ENCODE results near the gene ZNF777. TPM values are rescaled to one million over a fixed set of nuclear protein-coding genes. Genes with fewer than 3 reads are reported as not detected.

Gene ZNF777
- total and polyA plus RNA-seq, 9 of the 15 experiments (the other 6 are each of a cell fraction or from before 2014, with no cell fraction given) = 0.11 to 32.6 (median 9.0) TPM

DNA sequence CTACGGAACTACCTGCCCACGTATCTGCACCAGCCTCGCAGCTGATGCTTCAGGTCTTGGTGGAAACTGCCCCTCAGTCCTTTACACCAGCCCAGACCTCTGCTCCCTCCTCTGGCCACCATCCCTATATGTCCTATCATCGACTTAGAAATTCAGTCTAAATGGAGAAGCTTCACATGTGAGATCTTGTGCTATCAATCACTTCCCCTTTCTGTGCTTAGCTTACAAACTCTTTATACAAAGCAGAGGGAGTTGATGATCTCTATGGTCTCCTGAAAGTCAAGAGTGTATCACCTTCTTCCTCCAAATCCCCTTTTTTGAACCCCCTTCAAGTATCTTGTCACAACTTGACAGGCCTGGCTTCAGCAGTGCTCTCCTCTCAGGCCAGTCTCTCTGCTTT lies 30.7 kb downstream of the ZNF777 start:
- WGBS (ENCODE audit: insufficient coverage, low coverage, missing lambda C conversion rate) = 71% methylated on average over 4 of the region's 4 CpGs
- TF ChIP-seq GTF2A2 (tag; IDR thresholded peaks at IDR 0.05) (no peak), RCOR1 (IDR thresholded peaks at IDR 0.05; ENCODE audit: borderline replicate concordance in 1 of 2, low read depth in 2 of 2, low read length in 2 of 2) (no peak), SPI1 (IDR thresholded peaks at IDR 0.05; ENCODE audit: borderline replicate concordance, low read depth, low read length) (peak; percentile 91), KDM5B (IDR thresholded peaks at IDR 0.05; ENCODE audit: insufficient replicate concordance, low read depth, low read length) (peak; percentile 14), BRCA1 (IDR thresholded peaks at IDR 0.05) (no peak), BRCA1 (CRISPR knock-in tag; IDR thresholded peaks at IDR 0.05) (no peak), U2AF2 (optimal IDR thresholded peaks at IDR 0.05; ENCODE audit: low read depth, low read length) (no peak)
- in situ Hi-C loops (cut with MboI) = no loop called here

More for the DNA sequence above, 30.7 kb downstream of the ZNF777 start:
- Histone ChIP-seq H3K9ac (ENCODE audit: insufficient read depth in 1 of 2, low read depth in 2 of 2, low read length in 2 of 2) (peak overlapping the region in 1 of 2 experiments; percentile 10; a peak in 1 of 4 replicates), H3K4me1 (replicated peaks in 1 of 2; ENCODE audit: control insufficient read depth in 2 of 2, insufficient read depth in 2 of 2, low read length in 2 of 2) (no peaks in the 10 kb centered on the region; a peak in 2 of 5 replicates), H3K36me3 (ENCODE audit: control insufficient read depth, insufficient read depth, low read length) (peaks cover 41% of the 10 kb centered on the region; the same call in 2 of the 3 replicates), H3K9me1 (ENCODE audit: control insufficient read depth, insufficient read depth, low read length) (no peaks in the 10 kb centered on the region), H2AFZ (ENCODE audit: low read depth, low read length) (no peak overlapping the region), H3K4me2 (ENCODE audit: insufficient read depth, low read length) (no peak overlapping the region), H3K79me2 (ENCODE audit: control insufficient read depth, insufficient read depth, low read length) (no peaks in the 10 kb centered on the region), H3K27me3 (ENCODE audit: control insufficient read depth in 2 of 2, insufficient read depth in 2 of 2, low read length in 2 of 2) (no peaks in the 10 kb centered on the region), H3K27ac (ENCODE audit: extremely low read depth, low read depth, low read length) (no peak overlapping the region), H3K4me3 (no peak overlapping the region), H4K20me1 (replicated peaks; ENCODE audit: control insufficient read depth, insufficient read depth, low read length) (no peaks in the 10 kb centered on the region), H3K9me3 (replicated peaks; ENCODE audit: control insufficient read depth, insufficient read depth, low read depth, low read length) (no peaks in the 10 kb centered on the region)
- no TSS peak for BruUV-seq (replicated peaks)
- ChIA-PET POLR2A (interaction anchor here (0.7 to 1.4 kb wide), 5 partner anchors 11 to 235 kb away, joined by 3 to 5 read pairs (median 4); partner anchors contain the start of gene ZNF282), CTCF (ENCODE audit: low intra/inter-chr PET ratio) (no interaction called here)
- intact Hi-C loops (cut with micrococcal nuclease) = no loop called here
- ATAC-seq (peak; percentile 26; the same call in 1 of the 3 replicates), DNase-seq (ENCODE audit: extremely low read depth in 1 of 4, low spot score in 3 of 4) (no peak), FAIRE-seq (no peak)

Data from K562 (cell line).